Osteocyte (in vitro differentiated cells): Measurements from ENCODE around the gene SLC26A2. TPM values are rescaled to one million over a fixed set of nuclear protein-coding genes. Genes with fewer than 3 reads are reported as not detected.

Experiments used
- DNase-seq: peaks from one replicate; pipeline ENCODE4 v3.0.0; 2021; ENCODE audit warnings: mixed read lengths; ENCODE audit not compliant: unreplicated experiment; ENCODE audit errors: extremely low spot score
- H3K27ac Mint-ChIP-seq: one replicate; pipeline ENCODE4 v1.8.0; 2021; ENCODE audit warnings: mild to moderate bottlenecking, mixed read lengths; ENCODE audit not compliant: unreplicated experiment
- H3K27me3 Mint-ChIP-seq: one replicate; pipeline ENCODE4 v1.8.0; 2021; ENCODE audit warnings: mixed read lengths; ENCODE audit not compliant: unreplicated experiment
- H3K36me3 Mint-ChIP-seq: one replicate; pipeline ENCODE4 v1.8.0; 2021; ENCODE audit warnings: mixed read lengths; ENCODE audit not compliant: unreplicated experiment
- H3K4me1 Mint-ChIP-seq: one replicate; pipeline ENCODE4 v1.8.0; 2021; ENCODE audit warnings: mixed read lengths; ENCODE audit not compliant: unreplicated experiment
- H3K4me3 Mint-ChIP-seq: one replicate; pipeline ENCODE4 v1.8.0; 2021; ENCODE audit warnings: mild to moderate bottlenecking, moderate library complexity, mixed read lengths; ENCODE audit not compliant: unreplicated experiment
- H3K9me3 Mint-ChIP-seq: one replicate; pipeline ENCODE4 v1.8.0; 2021; ENCODE audit warnings: mixed read lengths; ENCODE audit not compliant: unreplicated experiment
- long read RNA-seq: library from polyadenylated mRNA; unstranded; transcript quantifications from one replicate; pipeline ENCODE4 v2.0.0, GENCODE V29; 2021
- total RNA-seq: library from RNA; stranded (reverse); gene quantifications from 2 replicates; pipeline ENCODE4 v1.2.1, GENCODE V29; 2021
- TF ChIP-seq, protein P1 (sequence below): fragments of 200-600 bp; sonication (generic); IDR thresholded peaks from 2 replicates; pipeline ENCODE4 v1.5.0; 2021; ENCODE audit warnings: antibody characterized with exemption, mild to moderate bottlenecking, moderate library complexity

SLC26A2 gene
- total RNA-seq = 39.7 and 41.8 TPM in 2 replicates
- long read RNA-seq, full-length matches to known transcripts = 118 of 143 reads
- long read RNA-seq, partial matches to known transcripts = 8 of 143 reads
- long read RNA-seq, other reads (novel, unspliced or antisense) = 17 of 143 reads

- no peaks in the 10 kb centered on the region for H3K9me3 Mint-ChIP-seq
- TF ChIP-seq, protein P1, sequence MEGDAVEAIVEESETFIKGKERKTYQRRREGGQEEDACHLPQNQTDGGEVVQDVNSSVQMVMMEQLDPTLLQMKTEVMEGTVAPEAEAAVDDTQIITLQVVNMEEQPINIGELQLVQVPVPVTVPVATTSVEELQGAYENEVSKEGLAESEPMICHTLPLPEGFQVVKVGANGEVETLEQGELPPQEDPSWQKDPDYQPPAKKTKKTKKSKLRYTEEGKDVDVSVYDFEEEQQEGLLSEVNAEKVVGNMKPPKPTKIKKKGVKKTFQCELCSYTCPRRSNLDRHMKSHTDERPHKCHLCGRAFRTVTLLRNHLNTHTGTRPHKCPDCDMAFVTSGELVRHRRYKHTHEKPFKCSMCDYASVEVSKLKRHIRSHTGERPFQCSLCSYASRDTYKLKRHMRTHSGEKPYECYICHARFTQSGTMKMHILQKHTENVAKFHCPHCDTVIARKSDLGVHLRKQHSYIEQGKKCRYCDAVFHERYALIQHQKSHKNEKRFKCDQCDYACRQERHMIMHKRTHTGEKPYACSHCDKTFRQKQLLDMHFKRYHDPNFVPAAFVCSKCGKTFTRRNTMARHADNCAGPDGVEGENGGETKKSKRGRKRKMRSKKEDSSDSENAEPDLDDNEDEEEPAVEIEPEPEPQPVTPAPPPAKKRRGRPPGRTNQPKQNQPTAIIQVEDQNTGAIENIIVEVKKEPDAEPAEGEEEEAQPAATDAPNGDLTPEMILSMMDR = no peak
Observed at GRCh38 chr5:149960272-149961185, at the start of gene SLC26A2. TSS of gene SLC26A2 (plus strand) at chr5:149960758. CDS start at chr5:149977653, 16,895 bp downstream.

DNA sequence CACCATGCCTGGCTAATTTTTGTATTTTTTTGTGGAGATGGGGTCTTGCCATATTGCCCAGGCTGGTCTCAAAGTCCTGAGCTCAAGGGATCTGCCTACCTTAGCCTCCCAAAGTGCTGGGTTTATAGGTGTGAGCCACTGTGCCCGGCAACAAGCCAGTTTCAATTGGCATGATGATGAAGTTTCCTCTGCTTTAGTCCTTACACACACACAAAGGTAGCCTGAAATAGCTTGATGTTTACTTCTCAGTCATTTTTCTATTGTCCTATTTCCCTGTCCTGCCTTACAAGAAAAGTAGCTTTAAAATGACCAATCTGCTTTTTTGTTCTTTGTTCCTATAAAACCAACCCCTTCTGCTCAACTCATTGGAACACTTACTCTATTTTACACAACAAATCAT, 49.5 kb upstream of the SLC26A2 start:
- Mint-ChIP-seq H3K27me3 (peaks cover 6% of the 10 kb centered on the region), H3K4me1 (peaks cover 20% of the 10 kb centered on the region), H3K36me3 (no peaks in the 10 kb centered on the region), H3K4me3 (no peak overlapping the region), H3K27ac (no peak overlapping the region), H3K9me3 (no peaks in the 10 kb centered on the region)
- no peak for DNase-seq
- TF ChIP-seq, protein P1 = no peak

More at GRCh38 chr5:149960272-149961185, at the start of gene SLC26A2:
- DNase-seq = peak; percentile 98
- no peaks in the 10 kb centered on the region for H3K27me3 Mint-ChIP-seq
- H3K27ac Mint-ChIP-seq = peak within 1 kb of the TSS; percentile 99
- no peaks in the 10 kb centered on the region for H3K36me3 Mint-ChIP-seq
- peaks cover 49% of the 10 kb centered on the region for H3K4me1 Mint-ChIP-seq
- peak within 1 kb of the TSS; percentile 88 for H3K4me3 Mint-ChIP-seq

GRCh38 chr5:149912226-149912871, 48.2 kb upstream of the SLC26A2 start:
- TF ChIP-seq, protein P1 = no peak
- no peaks in the 10 kb centered on the region for H3K9me3 Mint-ChIP-seq
- no peak overlapping the region for H3K27ac Mint-ChIP-seq
- H3K36me3 Mint-ChIP-seq = no peaks in the 10 kb centered on the region
- H3K4me3 Mint-ChIP-seq = no peak overlapping the region
- peaks cover 33% of the 10 kb centered on the region for H3K4me1 Mint-ChIP-seq
- DNase-seq = no peak
- H3K27me3 Mint-ChIP-seq = peaks cover 6% of the 10 kb centered on the region

- no peak for DNase-seq
- H3K9me3 Mint-ChIP-seq = no peaks in the 10 kb centered on the region
- H3K36me3 Mint-ChIP-seq = no peaks in the 10 kb centered on the region
- H3K27me3 Mint-ChIP-seq = peaks cover 6% of the 10 kb centered on the region
- peak overlapping the region; percentile 40 for H3K27ac Mint-ChIP-seq
- H3K4me3 Mint-ChIP-seq = no peak overlapping the region
- H3K4me1 Mint-ChIP-seq = peaks cover 41% of the 10 kb centered on the region
- TF ChIP-seq, protein P1 = no peak
Observed at GRCh38 chr5:149913436-149914419, 46.8 kb upstream of the SLC26A2 start.
